Measurements from ENCODE around the gene COL18A1.

The COL18A1 gene

GRCh38 chr21:45484318-45484717 lies 79.4 kb downstream of the COL18A1 start:
- TF ChIP-seq SNAI2 (CRISPR knock-in tag; IDR thresholded peaks at IDR 0.05), result no peak
- no peak for TF ChIP-seq ZNF8 (CRISPR knock-in tag; IDR thresholded peaks at IDR 0.05)
- TF ChIP-seq TOX (CRISPR knock-in tag; IDR thresholded peaks at IDR 0.05; ENCODE audit: borderline replicate concordance), result no peak
- no peak for TF ChIP-seq ARNTL (CRISPR knock-in tag; IDR thresholded peaks at IDR 0.05; ENCODE audit: borderline replicate concordance, low read depth)
- TF ChIP-seq ZNF565 (CRISPR knock-in tag; conservative IDR thresholded peaks at IDR 0.05; ENCODE audit: low read depth), result no peak
- no peak for TF ChIP-seq ZFP3 (CRISPR knock-in tag; IDR thresholded peaks at IDR 0.05)
- TF ChIP-seq ZC3H10 (CRISPR knock-in tag; IDR thresholded peaks at IDR 0.05), result no peak
- TF ChIP-seq TCF4 (CRISPR knock-in tag; IDR thresholded peaks at IDR 0.05; ENCODE audit: borderline replicate concordance), result no peak
- no peak for TF ChIP-seq GLIS3 (CRISPR knock-in tag; IDR thresholded peaks at IDR 0.05)
- no peak for TF ChIP-seq ZFP30 (CRISPR knock-in tag; IDR thresholded peaks at IDR 0.05)
- no peak for TF ChIP-seq CSDC2 (CRISPR knock-in tag; IDR thresholded peaks at IDR 0.05)
- no peak for TF ChIP-seq ISL1 (CRISPR knock-in tag; IDR thresholded peaks at IDR 0.05)
- TF ChIP-seq, protein P1, sequence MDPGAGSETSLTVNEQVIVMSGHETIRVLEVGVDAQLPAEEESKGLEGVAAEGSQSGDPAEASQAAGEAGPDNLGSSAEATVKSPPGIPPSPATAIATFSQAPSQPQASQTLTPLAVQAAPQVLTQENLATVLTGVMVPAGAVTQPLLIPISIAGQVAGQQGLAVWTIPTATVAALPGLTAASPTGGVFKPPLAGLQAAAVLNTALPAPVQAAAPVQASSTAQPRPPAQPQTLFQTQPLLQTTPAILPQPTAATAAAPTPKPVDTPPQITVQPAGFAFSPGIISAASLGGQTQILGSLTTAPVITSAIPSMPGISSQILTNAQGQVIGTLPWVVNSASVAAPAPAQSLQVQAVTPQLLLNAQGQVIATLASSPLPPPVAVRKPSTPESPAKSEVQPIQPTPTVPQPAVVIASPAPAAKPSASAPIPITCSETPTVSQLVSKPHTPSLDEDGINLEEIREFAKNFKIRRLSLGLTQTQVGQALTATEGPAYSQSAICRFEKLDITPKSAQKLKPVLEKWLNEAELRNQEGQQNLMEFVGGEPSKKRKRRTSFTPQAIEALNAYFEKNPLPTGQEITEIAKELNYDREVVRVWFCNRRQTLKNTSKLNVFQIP (CRISPR knock-in tag; IDR thresholded peaks at IDR 0.05; ENCODE audit: borderline replicate concordance, low read depth), result no peak
- no peak for TF ChIP-seq ZNF70 (CRISPR knock-in tag; IDR thresholded peaks at IDR 0.05)
- no peak for TF ChIP-seq ESRRG (CRISPR knock-in tag; IDR thresholded peaks at IDR 0.05)
- TF ChIP-seq PPARA (CRISPR knock-in tag; IDR thresholded peaks at IDR 0.05; ENCODE audit: borderline replicate concordance), result no peak
- no peak for TF ChIP-seq CREB5 (CRISPR knock-in tag; IDR thresholded peaks at IDR 0.05; ENCODE audit: low read depth)
- no peak for TF ChIP-seq RARB (CRISPR knock-in tag; IDR thresholded peaks at IDR 0.05)
- ATAC-seq, result no peak

DNA sequence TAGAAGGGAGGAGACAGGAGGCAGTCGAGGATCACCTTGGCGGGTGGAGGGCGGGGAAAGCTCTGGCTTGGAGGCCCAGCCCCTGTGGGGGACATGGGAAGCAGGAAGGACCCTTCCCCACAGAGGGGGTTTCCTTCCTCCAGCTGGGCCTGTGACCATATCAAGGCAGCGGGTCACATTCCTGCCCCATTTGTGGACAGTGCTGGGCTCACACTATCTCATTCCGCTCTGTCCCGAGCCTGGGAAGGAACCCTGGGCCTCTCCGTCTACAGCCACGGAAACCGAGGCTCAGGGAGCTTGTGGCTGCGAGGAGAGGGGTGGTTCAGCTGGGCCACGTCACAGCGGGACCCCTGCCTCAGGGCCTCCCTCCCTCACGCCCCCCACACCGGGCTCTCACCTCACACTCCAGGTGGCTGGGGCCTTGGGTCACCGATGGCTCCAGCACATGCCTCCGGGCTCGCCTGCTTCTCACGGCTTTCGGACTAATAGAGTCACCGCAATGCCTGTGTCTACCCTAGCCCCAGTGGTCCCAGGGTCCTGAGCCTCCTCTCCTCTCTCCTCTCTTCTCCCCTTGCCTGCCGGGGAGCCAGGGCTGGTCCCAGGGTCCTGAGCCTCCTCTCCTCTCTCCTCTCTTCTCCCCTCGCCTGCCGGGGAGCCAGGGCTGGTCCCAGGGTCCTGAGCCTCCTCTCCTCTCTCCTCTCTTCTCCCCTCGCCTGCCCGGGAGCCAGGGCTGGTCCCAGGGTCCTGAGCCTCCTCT lies 80.9 kb downstream of the COL18A1 start:
- no peak for ATAC-seq
- no peak for TF ChIP-seq ZNF8 (CRISPR knock-in tag; IDR thresholded peaks at IDR 0.05)
- TF ChIP-seq TCF4 (CRISPR knock-in tag; IDR thresholded peaks at IDR 0.05; ENCODE audit: borderline replicate concordance), result no peak
- TF ChIP-seq OSR1 (CRISPR knock-in tag; IDR thresholded peaks at IDR 0.05), result no peak
- TF ChIP-seq, protein P1 (CRISPR knock-in tag; IDR thresholded peaks at IDR 0.05; ENCODE audit: borderline replicate concordance, low read depth), result no peak
- TF ChIP-seq RARB (CRISPR knock-in tag; IDR thresholded peaks at IDR 0.05), result no peak
- no peak for TF ChIP-seq ZNF565 (CRISPR knock-in tag; conservative IDR thresholded peaks at IDR 0.05; ENCODE audit: low read depth)
- no peak for TF ChIP-seq GLIS3 (CRISPR knock-in tag; IDR thresholded peaks at IDR 0.05)
- TF ChIP-seq ESRRG (CRISPR knock-in tag; IDR thresholded peaks at IDR 0.05), result no peak
- TF ChIP-seq PPARA (CRISPR knock-in tag; IDR thresholded peaks at IDR 0.05; ENCODE audit: borderline replicate concordance), result no peak
- no peak for TF ChIP-seq ZFP3 (CRISPR knock-in tag; IDR thresholded peaks at IDR 0.05)

DNA sequence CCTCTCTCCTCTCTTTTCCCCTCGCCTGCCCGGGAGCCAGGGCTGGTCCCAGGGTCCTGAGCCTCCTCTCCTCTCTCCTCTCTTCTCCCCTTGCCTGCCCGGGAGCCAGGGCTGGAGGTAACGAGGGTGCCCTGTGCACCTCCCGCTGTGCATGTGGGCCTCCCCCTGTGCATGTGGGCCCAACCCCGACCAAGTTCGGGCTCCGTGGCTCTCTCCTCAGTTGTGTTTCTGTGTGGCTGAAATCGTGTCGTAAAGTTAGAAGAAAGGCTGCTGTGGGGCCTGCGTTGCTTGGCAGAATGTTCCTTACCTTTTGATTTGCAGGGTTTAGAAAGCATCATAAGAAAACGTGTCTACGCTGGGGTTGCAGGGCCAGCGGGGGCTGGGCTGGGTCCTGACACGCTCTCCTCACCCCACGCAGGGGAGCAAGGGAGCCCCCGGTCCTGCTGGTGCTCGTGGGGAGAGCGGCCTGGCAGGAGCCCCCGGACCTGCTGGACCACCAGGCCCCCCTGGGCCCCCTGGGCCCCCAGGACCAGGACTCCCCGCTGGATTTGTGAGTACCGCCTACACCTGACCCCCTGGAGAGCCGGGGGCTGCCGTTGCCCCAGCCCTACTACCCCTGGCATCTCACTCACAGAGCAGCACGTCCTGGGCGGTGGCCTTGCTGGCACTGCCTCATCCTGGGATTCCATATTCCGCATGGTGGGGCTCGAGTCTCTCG lies 81.6 kb downstream of the COL18A1 start:
- no peak for TF ChIP-seq ZNF70 (CRISPR knock-in tag; IDR thresholded peaks at IDR 0.05)
- ATAC-seq, result no peak

GRCh38 chr21:45487161-45487806 lies 82.3 kb downstream of the COL18A1 start:
- ATAC-seq, result no peak
- TF ChIP-seq PPARA (CRISPR knock-in tag; IDR thresholded peaks at IDR 0.05; ENCODE audit: borderline replicate concordance), result no peak
- TF ChIP-seq TSHZ2 (CRISPR knock-in tag; IDR thresholded peaks at IDR 0.05), result no peak
- no peak for TF ChIP-seq CSDC2 (CRISPR knock-in tag; IDR thresholded peaks at IDR 0.05)
- TF ChIP-seq, protein P2, sequence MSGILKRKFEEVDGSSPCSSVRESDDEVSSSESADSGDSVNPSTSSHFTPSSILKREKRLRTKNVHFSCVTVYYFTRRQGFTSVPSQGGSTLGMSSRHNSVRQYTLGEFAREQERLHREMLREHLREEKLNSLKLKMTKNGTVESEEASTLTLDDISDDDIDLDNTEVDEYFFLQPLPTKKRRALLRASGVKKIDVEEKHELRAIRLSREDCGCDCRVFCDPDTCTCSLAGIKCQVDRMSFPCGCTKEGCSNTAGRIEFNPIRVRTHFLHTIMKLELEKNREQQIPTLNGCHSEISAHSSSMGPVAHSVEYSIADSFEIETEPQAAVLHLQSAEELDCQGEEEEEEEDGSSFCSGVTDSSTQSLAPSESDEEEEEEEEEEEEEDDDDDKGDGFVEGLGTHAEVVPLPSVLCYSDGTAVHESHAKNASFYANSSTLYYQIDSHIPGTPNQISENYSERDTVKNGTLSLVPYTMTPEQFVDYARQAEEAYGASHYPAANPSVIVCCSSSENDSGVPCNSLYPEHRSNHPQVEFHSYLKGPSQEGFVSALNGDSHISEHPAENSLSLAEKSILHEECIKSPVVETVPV (CRISPR knock-in tag; IDR thresholded peaks at IDR 0.05), result no peak
- TF ChIP-seq GLIS3 (CRISPR knock-in tag; IDR thresholded peaks at IDR 0.05), result no peak
- TF ChIP-seq SNAI2 (CRISPR knock-in tag; IDR thresholded peaks at IDR 0.05), result no peak
- no peak for TF ChIP-seq ARNTL (CRISPR knock-in tag; IDR thresholded peaks at IDR 0.05; ENCODE audit: borderline replicate concordance, low read depth)
- TF ChIP-seq TOX (CRISPR knock-in tag; IDR thresholded peaks at IDR 0.05; ENCODE audit: borderline replicate concordance), result no peak
- no peak for TF ChIP-seq PATZ1 (CRISPR knock-in tag; IDR thresholded peaks at IDR 0.05; ENCODE audit: borderline replicate concordance)
- no peak for TF ChIP-seq ZFP3 (CRISPR knock-in tag; IDR thresholded peaks at IDR 0.05)
- no peak for TF ChIP-seq RARB (CRISPR knock-in tag; IDR thresholded peaks at IDR 0.05)
- TF ChIP-seq ZFP30 (CRISPR knock-in tag; IDR thresholded peaks at IDR 0.05), result no peak
